PC-3 (cell line): ENCODE measurements around the gene ARHGAP22.

Experiments used
- EZH2 ChIP-seq: fragments of 300-600 bp; sonication (generic); IDR thresholded peaks from one replicate; pipeline ENCODE4 v1.6.1; 2017; ENCODE audit warnings: antibody characterized with exemption, mild to moderate bottlenecking, low read length; ENCODE audit not compliant: unreplicated experiment
- EZH2phosphoT487 ChIP-seq: fragments of 300-600 bp; sonication (generic); IDR thresholded peaks from 2 replicates; pipeline ENCODE4 v1.6.1; 2018; ENCODE audit warnings: mild to moderate bottlenecking, antibody characterized with exemption, low read length, borderline replicate concordance
- TF ChIP-seq, protein P1 (sequence below): fragments of 300-600 bp; sonication (generic); conservative IDR thresholded peaks from 2 replicates; pipeline ENCODE4 v1.5.1; 2017; ENCODE audit warnings: antibody characterized with exemption, low read depth, mild to moderate bottlenecking, low read length

DNA sequence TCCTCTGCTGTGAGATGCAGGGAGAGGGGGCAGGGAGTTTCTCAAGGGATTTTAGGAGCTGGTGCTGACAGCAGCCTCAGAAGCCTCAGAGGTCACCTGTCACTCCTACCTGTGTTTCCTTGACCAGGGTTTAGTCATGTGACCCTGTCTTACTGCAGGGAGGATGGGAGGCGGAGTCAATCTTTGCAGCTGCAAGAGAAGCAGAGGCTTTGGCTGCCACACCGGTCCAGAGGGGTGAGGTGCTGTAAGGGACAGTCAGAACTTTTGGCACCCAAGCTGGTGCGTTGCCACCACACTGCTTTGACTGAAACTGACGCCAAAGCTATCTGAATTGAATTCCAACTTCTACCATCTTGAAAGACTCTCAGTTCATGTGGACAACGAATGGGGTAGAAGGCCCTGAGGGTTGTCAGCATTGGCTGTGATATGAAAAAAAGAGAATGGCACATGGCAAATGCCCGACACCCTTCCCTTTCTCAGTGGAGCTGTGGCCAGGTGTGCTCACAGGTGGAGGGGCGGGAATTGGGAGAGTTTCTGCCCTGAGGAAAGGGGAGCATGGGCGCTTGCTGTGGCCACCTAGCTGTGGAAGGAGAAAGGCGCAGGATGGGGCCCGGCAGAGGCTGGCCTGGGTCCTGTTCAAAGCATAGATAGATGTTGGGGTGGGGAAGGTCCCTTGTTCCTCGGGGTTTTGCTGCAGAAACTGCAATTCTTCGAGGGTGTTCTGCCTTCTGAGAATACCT, 69.3 kb downstream of the ARHGAP22 start:
- TF ChIP-seq, protein P1, sequence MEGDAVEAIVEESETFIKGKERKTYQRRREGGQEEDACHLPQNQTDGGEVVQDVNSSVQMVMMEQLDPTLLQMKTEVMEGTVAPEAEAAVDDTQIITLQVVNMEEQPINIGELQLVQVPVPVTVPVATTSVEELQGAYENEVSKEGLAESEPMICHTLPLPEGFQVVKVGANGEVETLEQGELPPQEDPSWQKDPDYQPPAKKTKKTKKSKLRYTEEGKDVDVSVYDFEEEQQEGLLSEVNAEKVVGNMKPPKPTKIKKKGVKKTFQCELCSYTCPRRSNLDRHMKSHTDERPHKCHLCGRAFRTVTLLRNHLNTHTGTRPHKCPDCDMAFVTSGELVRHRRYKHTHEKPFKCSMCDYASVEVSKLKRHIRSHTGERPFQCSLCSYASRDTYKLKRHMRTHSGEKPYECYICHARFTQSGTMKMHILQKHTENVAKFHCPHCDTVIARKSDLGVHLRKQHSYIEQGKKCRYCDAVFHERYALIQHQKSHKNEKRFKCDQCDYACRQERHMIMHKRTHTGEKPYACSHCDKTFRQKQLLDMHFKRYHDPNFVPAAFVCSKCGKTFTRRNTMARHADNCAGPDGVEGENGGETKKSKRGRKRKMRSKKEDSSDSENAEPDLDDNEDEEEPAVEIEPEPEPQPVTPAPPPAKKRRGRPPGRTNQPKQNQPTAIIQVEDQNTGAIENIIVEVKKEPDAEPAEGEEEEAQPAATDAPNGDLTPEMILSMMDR = peak; percentile 55
- TF ChIP-seq EZH2 (no peak), EZH2phosphoT487 (no peak)
